Activated CD8-positive, alpha-beta memory T cell treated with anti-CD3 and anti-CD28 coated beads for 48 hours (primary cell): Measurements from ENCODE around the gene PYY.
A peak's percentile ranks its signal among the peaks of the same experiment; 100 is the strongest.

Experiments
- DNase-seq, 3 experiments: peaks; one replicate each; pipeline ENCODE4 v3.0.0-alpha.2; 2020; ENCODE audit warnings: low read depth in 2 of 3, low spot score in 2 of 3

PYY gene

GRCh38 chr17:43916385-43916784 lies 37.4 kb downstream of the PYY start:
- no peak for DNase-seq

- no peak for DNase-seq
These were observed 38.2 kb downstream of the PYY start for GRCh38 chr17:43915559-43915958.

GRCh38 chr17:43914451-43914850 lies 39.3 kb downstream of the PYY start:
- no peak for DNase-seq

GRCh38 chr17:43913584-43913983 lies 40.2 kb downstream of the PYY start:
- no peak for DNase-seq

GRCh38 chr17:43912635-43913304 lies 41.0 kb downstream of the PYY start:
- no peak for DNase-seq

- DNase-seq: no peak
These were observed 41.8 kb downstream of the PYY start for GRCh38 chr17:43911904-43912303.

GRCh38 chr17:43909537-43910231 lies 44.1 kb downstream of the PYY start:
- DNase-seq: no peak

GRCh38 chr17:43907998-43908721 lies 45.6 kb downstream of the PYY start:
- no peak for DNase-seq

- peak in 1 of 3 experiments; percentile 29 for DNase-seq
These were observed 46.2 kb downstream of the PYY start, which contains the start of gene MPP2 for GRCh38 chr17:43907425-43907981. MPP2 (minus strand) TSS chr17:43907536; CDS start chr17:43904460, 3,076 bp downstream.

- no peak for DNase-seq
These were observed 46.8 kb downstream of the PYY start for GRCh38 chr17:43906951-43907424.

GRCh38 chr17:43905985-43906852 lies 47.5 kb downstream of the PYY start:
- no peak for DNase-seq

GRCh38 chr17:43905400-43905984 lies 48.2 kb downstream of the PYY start:
- no peak for DNase-seq
